ENCODE measurements around the gene MYO3B. TPM values are rescaled to one million over a fixed set of nuclear protein-coding genes. Genes with fewer than 3 reads are reported as not detected.

Gene MYO3B
- total RNA-seq, 2 donors from 2014 or later, result 0.16 TPM; not detected in 1

DNA sequence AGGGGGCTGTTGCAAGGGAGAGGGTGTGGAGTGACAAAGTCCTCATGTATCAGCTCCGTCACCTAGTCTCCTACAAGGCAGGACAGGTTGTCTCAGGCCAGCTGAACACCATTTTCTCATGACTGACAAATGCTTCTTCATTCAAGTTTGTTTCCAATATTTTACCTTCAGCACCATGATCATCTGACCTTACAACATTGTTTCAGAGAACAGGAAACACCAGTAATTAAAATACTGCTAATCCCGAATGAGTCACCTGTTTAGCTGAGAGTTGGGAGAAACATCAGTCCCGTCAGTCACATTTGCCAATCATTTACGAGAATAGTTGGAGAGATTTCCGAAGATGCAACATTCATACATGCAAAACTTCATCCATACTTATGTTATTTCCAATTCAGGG lies 511.5 kb downstream of the MYO3B start:
- H3K4me3 Mint-ChIP-seq, result no peak overlapping the region
- H3K27me3 Mint-ChIP-seq, result peaks cover 29% of the 10 kb centered on the region
- H3K4me1 Mint-ChIP-seq, result no peaks in the 10 kb centered on the region

DNA sequence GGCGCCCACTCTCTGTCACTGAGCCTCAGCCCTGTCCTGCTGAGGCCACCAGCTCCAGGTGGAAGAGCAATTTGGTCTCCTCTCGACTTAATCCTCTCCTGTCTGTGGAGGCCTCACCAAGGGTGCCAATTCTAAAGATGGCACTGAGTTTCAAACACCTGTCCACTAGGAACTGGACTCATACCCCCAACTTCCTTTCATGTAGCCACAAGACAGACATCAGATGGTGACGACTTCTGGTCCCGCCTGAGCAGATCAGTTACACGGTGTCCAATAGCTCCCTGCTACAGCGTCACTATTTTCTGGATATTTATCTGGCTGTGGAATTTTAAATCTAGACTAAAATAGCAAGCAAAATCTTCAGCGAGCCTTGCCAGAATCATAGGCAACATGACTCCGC lies 512.7 kb downstream of the MYO3B start:
- H3K27me3 Mint-ChIP-seq, result peaks cover 25% of the 10 kb centered on the region
- DNase-seq (no peak), ATAC-seq (no peak)
- H3K4me3 Mint-ChIP-seq, result no peak overlapping the region
- no peak overlapping the region for H3K27ac Mint-ChIP-seq
- no peaks in the 10 kb centered on the region for H3K36me3 Mint-ChIP-seq (ENCODE audit: low read depth)
- no peaks in the 10 kb centered on the region for H3K9me3 ChIP-seq (ENCODE audit: control insufficient read depth, low read length, poor library complexity, severe bottlenecking)
- no peaks in the 10 kb centered on the region for H3K4me1 Mint-ChIP-seq

More for the DNA sequence above, 511.5 kb downstream of the MYO3B start:
- H3K36me3 Mint-ChIP-seq (ENCODE audit: low read depth), result no peaks in the 10 kb centered on the region
- no peaks in the 10 kb centered on the region for H3K9me3 ChIP-seq (ENCODE audit: control insufficient read depth, low read length, poor library complexity, severe bottlenecking)
- ATAC-seq, result no peak
- H3K27ac Mint-ChIP-seq, result no peak overlapping the region
- no peak for DNase-seq

DNA sequence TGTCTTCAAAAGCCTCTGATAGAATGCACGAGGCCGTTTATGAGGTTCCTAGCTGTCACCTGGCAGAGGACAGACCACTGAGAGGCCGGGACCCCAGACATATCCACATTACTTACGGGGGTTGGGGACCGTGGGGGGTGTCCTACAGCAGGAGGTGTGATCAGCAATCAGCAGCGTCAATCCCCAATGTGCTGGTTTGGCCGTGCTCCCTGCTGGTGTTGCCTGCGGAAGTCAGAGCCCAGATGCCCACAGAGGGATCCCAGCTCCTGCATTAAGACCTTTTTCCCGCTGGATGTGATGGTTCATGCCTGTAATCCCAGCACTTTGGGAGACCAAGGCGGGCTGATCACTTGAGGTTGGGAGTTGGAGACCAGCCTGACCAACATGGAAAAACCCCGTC lies 516.4 kb downstream of the MYO3B start:
- DNase-seq, result no peak
- Mint-ChIP-seq H3K36me3 (ENCODE audit: low read depth) (peaks cover 2% of the 10 kb centered on the region), H3K27ac (no peak overlapping the region), H3K27me3 (peaks cover 45% of the 10 kb centered on the region), H3K4me3 (no peak overlapping the region), H3K4me1 (no peaks in the 10 kb centered on the region)
- H3K9me3 ChIP-seq (ENCODE audit: control insufficient read depth, low read length, poor library complexity, severe bottlenecking), result no peaks in the 10 kb centered on the region
- no peak for ATAC-seq

DNA sequence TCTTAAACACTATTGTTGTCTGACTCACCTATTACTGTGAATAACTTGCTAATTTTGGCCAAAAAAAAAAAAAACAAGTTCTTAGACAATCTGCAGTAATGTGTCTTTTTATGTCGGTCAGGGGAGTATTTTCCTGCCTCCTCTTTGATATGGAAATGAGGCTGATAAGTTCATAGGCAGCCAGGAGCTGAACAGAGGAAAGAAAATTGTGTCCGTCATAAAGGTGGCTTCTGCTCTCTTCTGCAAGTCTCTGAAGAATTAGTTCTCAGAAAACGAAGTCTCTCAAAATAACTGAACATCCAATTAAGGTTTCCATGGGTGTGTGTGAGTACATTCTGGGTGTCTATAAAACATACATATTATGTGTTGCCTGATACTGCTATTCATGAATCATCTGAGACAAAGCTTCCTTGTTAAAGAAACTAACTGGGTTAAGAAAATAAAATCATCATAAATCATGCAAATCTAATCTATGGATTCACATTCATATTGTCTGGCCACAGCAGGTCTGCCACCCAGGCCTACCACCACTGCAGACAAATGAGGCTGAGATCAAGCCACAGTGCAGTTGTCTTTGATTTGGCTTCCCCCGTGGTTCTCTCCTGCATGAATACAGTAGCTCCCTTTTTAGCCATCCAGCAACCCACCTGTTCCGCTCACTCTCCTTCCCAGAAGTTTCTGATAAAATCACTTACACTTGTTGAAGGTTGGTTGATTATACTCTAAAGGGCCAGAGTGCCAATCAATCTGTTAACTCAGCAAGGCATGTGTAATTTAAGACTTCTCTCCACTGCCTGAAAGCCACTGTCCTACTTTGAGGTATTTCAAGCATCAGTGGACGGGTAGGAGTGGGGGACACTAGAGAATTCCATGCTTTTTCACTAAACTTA lies 517.8 kb downstream of the MYO3B start:
- no peak for ATAC-seq
- Mint-ChIP-seq H3K4me1 (no peaks in the 10 kb centered on the region), H3K4me3 (no peak overlapping the region), H3K27me3 (peaks cover 50% of the 10 kb centered on the region), H3K36me3 (ENCODE audit: low read depth) (peaks cover 2% of the 10 kb centered on the region), H3K27ac (no peak overlapping the region)
- H3K9me3 ChIP-seq (ENCODE audit: control insufficient read depth, low read length, poor library complexity, severe bottlenecking), result no peaks in the 10 kb centered on the region
- no peak for DNase-seq

DNA sequence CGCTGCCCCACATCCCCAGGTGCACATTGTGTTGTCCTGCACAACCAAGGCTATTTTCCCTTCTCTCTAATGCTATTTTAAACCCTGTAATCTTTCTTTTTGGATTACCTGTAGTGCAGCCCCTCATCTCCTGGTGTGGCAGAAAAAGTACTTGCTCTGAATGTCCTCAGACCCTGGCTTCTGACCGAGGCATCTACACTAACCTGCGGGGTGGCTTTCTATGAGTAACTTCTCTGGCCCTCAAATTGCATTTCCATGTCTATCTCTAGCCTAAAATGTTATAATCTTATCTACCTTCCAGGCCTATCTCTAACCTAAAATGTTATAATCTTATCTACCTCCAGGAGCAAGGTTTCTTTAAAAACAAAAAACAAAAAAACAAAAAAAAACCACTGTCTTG lies 519.0 kb downstream of the MYO3B start:
- H3K4me3 Mint-ChIP-seq, result no peak overlapping the region
- no peaks in the 10 kb centered on the region for H3K4me1 Mint-ChIP-seq
- peaks cover 47% of the 10 kb centered on the region for H3K27me3 Mint-ChIP-seq
- peaks cover 2% of the 10 kb centered on the region for H3K36me3 Mint-ChIP-seq (ENCODE audit: low read depth)
- DNase-seq, result no peak
- H3K9me3 ChIP-seq (ENCODE audit: control insufficient read depth, low read length, poor library complexity, severe bottlenecking), result no peaks in the 10 kb centered on the region
- no peak overlapping the region for H3K27ac Mint-ChIP-seq
- ATAC-seq, result no peak

DNA sequence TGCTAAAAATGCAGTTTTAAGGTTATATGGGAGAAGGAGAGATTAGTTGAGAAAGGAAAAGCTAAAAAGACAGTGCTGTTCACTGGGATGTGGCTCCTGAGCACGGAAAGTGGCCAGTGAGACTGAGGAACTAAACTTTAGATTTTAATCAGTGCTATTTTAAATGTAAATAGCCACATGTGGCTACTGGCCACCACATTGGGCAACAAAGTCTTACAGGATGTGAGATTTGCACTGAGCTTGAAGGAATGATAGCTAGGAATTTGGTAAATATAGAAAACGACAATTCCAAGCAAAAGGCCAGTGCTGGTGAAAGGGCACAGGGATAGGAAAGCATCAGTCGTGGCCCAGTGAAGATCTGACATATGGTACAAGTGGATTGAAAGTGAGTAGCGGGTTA lies 523.1 kb downstream of the MYO3B start:
- no peak for DNase-seq
- Mint-ChIP-seq H3K27ac (no peak overlapping the region), H3K4me1 (no peaks in the 10 kb centered on the region), H3K36me3 (ENCODE audit: low read depth) (peaks cover 2% of the 10 kb centered on the region), H3K27me3 (peaks cover 45% of the 10 kb centered on the region), H3K4me3 (no peak overlapping the region)
- no peak for ATAC-seq
- H3K9me3 ChIP-seq (ENCODE audit: control insufficient read depth, low read length, poor library complexity, severe bottlenecking), result no peaks in the 10 kb centered on the region

DNA sequence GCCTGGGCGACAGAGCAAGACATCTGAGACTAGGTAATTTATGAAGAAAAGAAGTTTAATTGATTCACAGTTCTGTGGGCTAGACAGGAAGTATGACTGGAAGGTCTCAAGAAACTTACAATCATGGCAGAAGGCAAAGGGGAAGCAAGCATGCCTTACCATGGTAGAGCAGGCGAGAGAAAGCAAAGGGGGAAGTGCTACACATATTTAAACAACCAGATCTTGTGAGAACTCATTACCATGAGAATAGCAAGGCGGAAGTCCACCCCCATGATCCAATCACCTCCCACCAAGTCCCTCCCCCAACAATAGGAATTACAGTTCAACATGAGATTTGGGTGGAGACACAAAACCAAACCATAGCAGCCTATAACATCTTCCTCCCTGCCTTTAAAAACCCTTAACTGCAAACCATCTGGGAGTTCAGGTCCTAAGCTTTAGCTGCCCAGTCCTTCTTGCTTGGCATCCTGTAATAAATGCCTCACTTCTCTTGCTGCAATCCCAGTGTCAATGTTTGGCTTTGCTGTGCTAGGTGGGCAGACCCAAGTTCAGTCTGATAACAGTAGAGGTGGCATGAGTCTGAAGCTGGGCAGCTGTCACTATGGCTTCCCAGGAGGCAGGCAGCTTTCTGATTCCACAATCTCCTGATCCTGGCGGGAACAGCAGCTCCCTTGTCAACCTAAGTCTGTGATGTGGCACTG lies 526.0 kb downstream of the MYO3B start:
- H3K36me3 Mint-ChIP-seq (ENCODE audit: low read depth), result peaks cover 5% of the 10 kb centered on the region
- H3K27ac Mint-ChIP-seq, result no peak overlapping the region
- H3K4me1 Mint-ChIP-seq, result peaks cover 8% of the 10 kb centered on the region
- DNase-seq (no peak), ATAC-seq (no peak)
- H3K4me3 Mint-ChIP-seq, result no peak overlapping the region
- no peaks in the 10 kb centered on the region for H3K9me3 ChIP-seq (ENCODE audit: control insufficient read depth, low read length, poor library complexity, severe bottlenecking)
- H3K27me3 Mint-ChIP-seq, result peaks cover 43% of the 10 kb centered on the region

All from T-helper 17 cell (primary cell).